WTC11 (cell line): ENCODE results near the gene PUS7L. TPM values are rescaled to one million over a fixed set of nuclear protein-coding genes. Genes with fewer than 3 reads are reported as not detected.

Experiments used
- ATAC-seq: fragments of 200-7000 bp; cut with Tn5 transposase; 2 replicates; pipeline ENCODE4 v1.10.0; 2021; ENCODE audit warnings: mild to moderate bottlenecking, moderate library complexity
- CTCF ChIA-PET: fragments of 300-600 bp; sonication (Branson Sonifier 250); formaldehyde crosslinking; loops from one replicate; lab custom pipeline; 2021; ENCODE audit warnings: antibody characterized with exemption; lab: Charles Lee
- POLR2A ChIA-PET: fragments of 350-600 bp; sonication (Branson Sonifier 250); formaldehyde crosslinking; loops from one replicate; lab custom pipeline; 2021; ENCODE audit warnings: antibody characterized with exemption; lab: Charles Lee
- DNase-seq: peaks from one replicate; pipeline ENCODE4 v3.0.0; 2021; ENCODE audit warnings: low spot score
- H3K27ac Mint-ChIP-seq: 2 replicates; pipeline ENCODE4 v1.8.0; 2021; ENCODE audit warnings: mixed read lengths
- H3K27me3 Mint-ChIP-seq: 2 replicates; pipeline ENCODE4 v1.8.0; 2021; ENCODE audit warnings: low read depth, mild to moderate bottlenecking, moderate library complexity, mixed read lengths
- H3K36me3 Mint-ChIP-seq: 2 replicates; pipeline ENCODE4 v1.8.0; 2021; ENCODE audit warnings: mixed read lengths
- H3K4me1 Mint-ChIP-seq: 2 replicates; pipeline ENCODE4 v1.8.0; 2022; ENCODE audit warnings: mixed read lengths
- H3K4me3 Mint-ChIP-seq: 2 replicates; pipeline ENCODE4 v1.8.0; 2021; ENCODE audit warnings: mild to moderate bottlenecking, moderate library complexity, mixed read lengths
- H3K9me3 Mint-ChIP-seq: 2 replicates; pipeline ENCODE4 v1.8.0; 2021; ENCODE audit warnings: mixed read lengths
- GABPB1 ChIP-seq: sonication (generic); formaldehyde crosslinking; IDR thresholded peaks from 2 replicates; pipeline ENCODE4 v1.8.1; 2023; ENCODE audit warnings: mild to moderate bottlenecking, missing genetic modification reagents
- JAZF1 ChIP-seq: fragments of 250-450 bp; sonication (Bioruptor Pico); IDR thresholded peaks from 2 replicates; pipeline ENCODE4 v1.9.0; 2021; ENCODE audit warnings: moderate library complexity, mild to moderate bottlenecking, inconsistent platforms
- JUN ChIP-seq: sonication (generic); formaldehyde crosslinking; IDR thresholded peaks from 2 replicates; pipeline ENCODE4 v1.8.0; 2023; ENCODE audit warnings: mild to moderate bottlenecking, missing genetic modification reagents
- MXD4 ChIP-seq: fragments of 250-450 bp; sonication (Bioruptor Pico); IDR thresholded peaks from 2 replicates; pipeline ENCODE4 v1.8.0; 2021; ENCODE audit warnings: mild to moderate bottlenecking, moderate library complexity, borderline replicate concordance
- OVOL2 ChIP-seq: fragments of 250-450 bp; sonication (Bioruptor Pico); IDR thresholded peaks from 2 replicates; pipeline ENCODE4 v1.9.0; 2021; ENCODE audit warnings: mild to moderate bottlenecking, borderline replicate concordance
- RELA ChIP-seq: sonication (generic); formaldehyde crosslinking; IDR thresholded peaks from 2 replicates; pipeline ENCODE4 v1.8.1; 2022; ENCODE audit warnings: missing genetic modification reagents, mild to moderate bottlenecking, borderline replicate concordance
- TP53 ChIP-seq: sonication (generic); formaldehyde crosslinking; IDR thresholded peaks from 2 replicates; pipeline ENCODE4 v1.8.1; 2023; ENCODE audit warnings: mild to moderate bottlenecking, missing genetic modification reagents
- ZBTB21 ChIP-seq: sonication (generic); formaldehyde crosslinking; IDR thresholded peaks from 2 replicates; pipeline ENCODE4 v1.8.1; 2023; ENCODE audit warnings: mild to moderate bottlenecking, missing genetic modification reagents, borderline replicate concordance
- ZNF138 ChIP-seq: sonication (generic); formaldehyde crosslinking; conservative IDR thresholded peaks from 2 replicates; pipeline ENCODE4 v1.8.1; 2022; ENCODE audit warnings: mild to moderate bottlenecking, moderate library complexity, missing genetic modification reagents
- ZNF219 ChIP-seq: sonication (generic); formaldehyde crosslinking; IDR thresholded peaks from 2 replicates; pipeline ENCODE4 v1.8.0; 2023; ENCODE audit warnings: missing genetic modification reagents, mild to moderate bottlenecking, borderline replicate concordance
- ZNF232 ChIP-seq: sonication (generic); formaldehyde crosslinking; IDR thresholded peaks from 2 replicates; pipeline ENCODE4 v1.8.0; 2022; ENCODE audit warnings: mild to moderate bottlenecking, missing genetic modification reagents
- ZNF317 ChIP-seq: sonication (generic); formaldehyde crosslinking; IDR thresholded peaks from 2 replicates; pipeline ENCODE4 v1.8.1; 2023; ENCODE audit warnings: low read depth, mild to moderate bottlenecking, moderate library complexity, missing genetic modification reagents, borderline replicate concordance
- total RNA-seq: library from RNA; stranded (reverse); gene quantifications from 3 replicates; pipeline ENCODE4 v1.2.3, GENCODE V29; 2021
- TF ChIP-seq, protein P1 (sequence below): sonication (generic); formaldehyde crosslinking; IDR thresholded peaks from 2 replicates; pipeline ENCODE4 v1.8.1; 2023; ENCODE audit warnings: mild to moderate bottlenecking, missing genetic modification reagents, moderate library complexity
- TF ChIP-seq, protein P2 (sequence below): sonication (generic); formaldehyde crosslinking; IDR thresholded peaks from 2 replicates; pipeline ENCODE4 v1.8.1; 2022; ENCODE audit warnings: low read depth, missing genetic modification reagents, borderline replicate concordance
- TF ChIP-seq, protein P3 (sequence below): fragments of 250-450 bp; sonication (Bioruptor Pico); IDR thresholded peaks from 2 replicates; pipeline ENCODE4 v1.9.0; 2021; ENCODE audit warnings: moderate library complexity, mild to moderate bottlenecking, inconsistent platforms, borderline replicate concordance
- TF ChIP-seq, protein P4 (sequence below): sonication (generic); formaldehyde crosslinking; IDR thresholded peaks from 2 replicates; pipeline ENCODE4 v1.8.0; 2022; ENCODE audit warnings: mild to moderate bottlenecking, missing genetic modification reagents
- TF ChIP-seq, protein P5 (sequence below): sonication (generic); formaldehyde crosslinking; conservative IDR thresholded peaks from 2 replicates; pipeline ENCODE4 v1.8.1; 2023; ENCODE audit warnings: mild to moderate bottlenecking, low read depth, missing genetic modification reagents, moderate library complexity
- TF ChIP-seq, protein P6 (sequence below): sonication (generic); formaldehyde crosslinking; IDR thresholded peaks from 2 replicates; pipeline ENCODE4 v1.8.0; 2022; ENCODE audit warnings: missing genetic modification reagents
- TF ChIP-seq, protein P7 (sequence below): sonication (generic); formaldehyde crosslinking; IDR thresholded peaks from 2 replicates; pipeline ENCODE4 v1.8.0; 2022; ENCODE audit warnings: mild to moderate bottlenecking, missing genetic modification reagents
- TF ChIP-seq, protein P8 (sequence below): sonication (generic); formaldehyde crosslinking; IDR thresholded peaks from 2 replicates; pipeline ENCODE4 v1.8.0; 2022; ENCODE audit warnings: mild to moderate bottlenecking, missing genetic modification reagents

PUS7L gene
- total RNA-seq, 1 experiment from 2014 or later, result 20.7 TPM

DNA sequence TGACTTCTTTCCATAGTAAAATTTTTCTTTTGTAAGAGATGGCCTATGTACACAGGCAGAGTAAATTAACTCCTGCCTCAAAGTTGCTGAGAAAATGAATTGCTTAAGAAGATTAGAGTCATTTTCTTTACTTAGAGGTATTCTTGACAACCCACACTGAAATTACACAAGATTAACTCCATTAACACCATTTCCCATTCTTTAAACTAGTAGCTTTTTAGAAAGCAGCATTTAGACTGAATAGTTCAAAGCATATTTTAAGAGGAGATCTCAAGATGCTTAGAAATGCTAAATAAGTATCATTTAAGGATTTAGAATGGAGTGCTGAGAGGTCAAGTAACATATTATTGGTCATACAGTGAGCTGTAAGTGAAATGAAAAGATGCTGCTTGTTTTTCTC, 35.5 kb downstream of the PUS7L start:
- no peak overlapping the region for H3K4me3 Mint-ChIP-seq
- ChIA-PET POLR2A (no interaction called here), CTCF (no interaction called here)

More for the DNA sequence above, 35.5 kb downstream of the PUS7L start:
- peaks cover 15% of the 10 kb centered on the region for H3K4me1 Mint-ChIP-seq
- no peaks in the 10 kb centered on the region; the same call in 1 of the 2 replicates for H3K36me3 Mint-ChIP-seq
- H3K9me3 Mint-ChIP-seq, result no peaks in the 10 kb centered on the region
- no peak overlapping the region for H3K27ac Mint-ChIP-seq
- ATAC-seq (no peak), DNase-seq (no peak)
- H3K27me3 Mint-ChIP-seq, result no peaks in the 10 kb centered on the region
- TF ChIP-seq, protein P1, sequence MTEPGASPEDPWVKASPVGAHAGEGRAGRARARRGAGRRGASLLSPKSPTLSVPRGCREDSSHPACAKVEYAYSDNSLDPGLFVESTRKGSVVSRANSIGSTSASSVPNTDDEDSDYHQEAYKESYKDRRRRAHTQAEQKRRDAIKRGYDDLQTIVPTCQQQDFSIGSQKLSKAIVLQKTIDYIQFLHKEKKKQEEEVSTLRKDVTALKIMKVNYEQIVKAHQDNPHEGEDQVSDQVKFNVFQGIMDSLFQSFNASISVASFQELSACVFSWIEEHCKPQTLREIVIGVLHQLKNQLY (CRISPR knock-in tag), result no peak
- TF ChIP-seq, protein P2, sequence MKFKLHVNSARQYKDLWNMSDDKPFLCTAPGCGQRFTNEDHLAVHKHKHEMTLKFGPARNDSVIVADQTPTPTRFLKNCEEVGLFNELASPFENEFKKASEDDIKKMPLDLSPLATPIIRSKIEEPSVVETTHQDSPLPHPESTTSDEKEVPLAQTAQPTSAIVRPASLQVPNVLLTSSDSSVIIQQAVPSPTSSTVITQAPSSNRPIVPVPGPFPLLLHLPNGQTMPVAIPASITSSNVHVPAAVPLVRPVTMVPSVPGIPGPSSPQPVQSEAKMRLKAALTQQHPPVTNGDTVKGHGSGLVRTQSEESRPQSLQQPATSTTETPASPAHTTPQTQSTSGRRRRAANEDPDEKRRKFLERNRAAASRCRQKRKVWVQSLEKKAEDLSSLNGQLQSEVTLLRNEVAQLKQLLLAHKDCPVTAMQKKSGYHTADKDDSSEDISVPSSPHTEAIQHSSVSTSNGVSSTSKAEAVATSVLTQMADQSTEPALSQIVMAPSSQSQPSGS (CRISPR knock-in tag), result no peak
- TF ChIP-seq, protein P3, sequence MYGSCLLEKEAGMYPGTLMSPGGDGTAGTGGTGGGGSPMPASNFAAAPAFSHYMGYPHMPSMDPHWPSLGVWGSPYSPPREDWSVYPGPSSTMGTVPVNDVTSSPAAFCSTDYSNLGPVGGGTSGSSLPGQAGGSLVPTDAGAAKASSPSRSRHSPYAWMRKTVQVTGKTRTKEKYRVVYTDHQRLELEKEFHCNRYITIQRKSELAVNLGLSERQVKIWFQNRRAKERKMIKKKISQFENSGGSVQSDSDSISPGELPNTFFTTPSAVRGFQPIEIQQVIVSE, result no peak
- TF ChIP-seq OVOL2 (no peak), JAZF1 (CRISPR knock-in tag) (no peak), ZBTB21 (no peak), ZNF232 (CRISPR knock-in tag) (no peak), TP53 (CRISPR knock-in tag) (no peak), ZNF219 (CRISPR knock-in tag) (no peak), RELA (CRISPR knock-in tag) (no peak), MXD4 (CRISPR knock-in tag) (no peak), GABPB1 (CRISPR knock-in tag) (no peak), ZNF317 (CRISPR knock-in tag) (no peak), JUN (no peak), ZNF138 (CRISPR knock-in tag) (no peak)
- TF ChIP-seq, protein P4, sequence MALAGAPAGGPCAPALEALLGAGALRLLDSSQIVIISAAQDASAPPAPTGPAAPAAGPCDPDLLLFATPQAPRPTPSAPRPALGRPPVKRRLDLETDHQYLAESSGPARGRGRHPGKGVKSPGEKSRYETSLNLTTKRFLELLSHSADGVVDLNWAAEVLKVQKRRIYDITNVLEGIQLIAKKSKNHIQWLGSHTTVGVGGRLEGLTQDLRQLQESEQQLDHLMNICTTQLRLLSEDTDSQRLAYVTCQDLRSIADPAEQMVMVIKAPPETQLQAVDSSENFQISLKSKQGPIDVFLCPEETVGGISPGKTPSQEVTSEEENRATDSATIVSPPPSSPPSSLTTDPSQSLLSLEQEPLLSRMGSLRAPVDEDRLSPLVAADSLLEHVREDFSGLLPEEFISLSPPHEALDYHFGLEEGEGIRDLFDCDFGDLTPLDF (CRISPR knock-in tag), result no peak
- TF ChIP-seq, protein P5, sequence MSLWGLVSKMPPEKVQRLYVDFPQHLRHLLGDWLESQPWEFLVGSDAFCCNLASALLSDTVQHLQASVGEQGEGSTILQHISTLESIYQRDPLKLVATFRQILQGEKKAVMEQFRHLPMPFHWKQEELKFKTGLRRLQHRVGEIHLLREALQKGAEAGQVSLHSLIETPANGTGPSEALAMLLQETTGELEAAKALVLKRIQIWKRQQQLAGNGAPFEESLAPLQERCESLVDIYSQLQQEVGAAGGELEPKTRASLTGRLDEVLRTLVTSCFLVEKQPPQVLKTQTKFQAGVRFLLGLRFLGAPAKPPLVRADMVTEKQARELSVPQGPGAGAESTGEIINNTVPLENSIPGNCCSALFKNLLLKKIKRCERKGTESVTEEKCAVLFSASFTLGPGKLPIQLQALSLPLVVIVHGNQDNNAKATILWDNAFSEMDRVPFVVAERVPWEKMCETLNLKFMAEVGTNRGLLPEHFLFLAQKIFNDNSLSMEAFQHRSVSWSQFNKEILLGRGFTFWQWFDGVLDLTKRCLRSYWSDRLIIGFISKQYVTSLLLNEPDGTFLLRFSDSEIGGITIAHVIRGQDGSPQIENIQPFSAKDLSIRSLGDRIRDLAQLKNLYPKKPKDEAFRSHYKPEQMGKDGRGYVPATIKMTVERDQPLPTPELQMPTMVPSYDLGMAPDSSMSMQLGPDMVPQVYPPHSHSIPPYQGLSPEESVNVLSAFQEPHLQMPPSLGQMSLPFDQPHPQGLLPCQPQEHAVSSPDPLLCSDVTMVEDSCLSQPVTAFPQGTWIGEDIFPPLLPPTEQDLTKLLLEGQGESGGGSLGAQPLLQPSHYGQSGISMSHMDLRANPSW (CRISPR knock-in tag), result no peak
- TF ChIP-seq, protein P6, sequence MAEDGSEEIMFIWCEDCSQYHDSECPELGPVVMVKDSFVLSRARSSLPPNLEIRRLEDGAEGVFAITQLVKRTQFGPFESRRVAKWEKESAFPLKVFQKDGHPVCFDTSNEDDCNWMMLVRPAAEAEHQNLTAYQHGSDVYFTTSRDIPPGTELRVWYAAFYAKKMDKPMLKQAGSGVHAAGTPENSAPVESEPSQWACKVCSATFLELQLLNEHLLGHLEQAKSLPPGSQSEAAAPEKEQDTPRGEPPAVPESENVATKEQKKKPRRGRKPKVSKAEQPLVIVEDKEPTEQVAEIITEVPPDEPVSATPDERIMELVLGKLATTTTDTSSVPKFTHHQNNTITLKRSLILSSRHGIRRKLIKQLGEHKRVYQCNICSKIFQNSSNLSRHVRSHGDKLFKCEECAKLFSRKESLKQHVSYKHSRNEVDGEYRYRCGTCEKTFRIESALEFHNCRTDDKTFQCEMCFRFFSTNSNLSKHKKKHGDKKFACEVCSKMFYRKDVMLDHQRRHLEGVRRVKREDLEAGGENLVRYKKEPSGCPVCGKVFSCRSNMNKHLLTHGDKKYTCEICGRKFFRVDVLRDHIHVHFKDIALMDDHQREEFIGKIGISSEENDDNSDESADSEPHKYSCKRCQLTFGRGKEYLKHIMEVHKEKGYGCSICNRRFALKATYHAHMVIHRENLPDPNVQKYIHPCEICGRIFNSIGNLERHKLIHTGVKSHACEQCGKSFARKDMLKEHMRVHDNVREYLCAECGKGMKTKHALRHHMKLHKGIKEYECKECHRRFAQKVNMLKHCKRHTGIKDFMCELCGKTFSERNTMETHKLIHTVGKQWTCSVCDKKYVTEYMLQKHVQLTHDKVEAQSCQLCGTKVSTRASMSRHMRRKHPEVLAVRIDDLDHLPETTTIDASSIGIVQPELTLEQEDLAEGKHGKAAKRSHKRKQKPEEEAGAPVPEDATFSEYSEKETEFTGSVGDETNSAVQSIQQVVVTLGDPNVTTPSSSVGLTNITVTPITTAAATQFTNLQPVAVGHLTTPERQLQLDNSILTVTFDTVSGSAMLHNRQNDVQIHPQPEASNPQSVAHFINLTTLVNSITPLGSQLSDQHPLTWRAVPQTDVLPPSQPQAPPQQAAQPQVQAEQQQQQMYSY (CRISPR knock-in tag), result no peak
- TF ChIP-seq, protein P7, sequence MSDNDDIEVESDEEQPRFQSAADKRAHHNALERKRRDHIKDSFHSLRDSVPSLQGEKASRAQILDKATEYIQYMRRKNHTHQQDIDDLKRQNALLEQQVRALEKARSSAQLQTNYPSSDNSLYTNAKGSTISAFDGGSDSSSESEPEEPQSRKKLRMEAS (CRISPR knock-in tag), result no peak
- TF ChIP-seq, protein P8, sequence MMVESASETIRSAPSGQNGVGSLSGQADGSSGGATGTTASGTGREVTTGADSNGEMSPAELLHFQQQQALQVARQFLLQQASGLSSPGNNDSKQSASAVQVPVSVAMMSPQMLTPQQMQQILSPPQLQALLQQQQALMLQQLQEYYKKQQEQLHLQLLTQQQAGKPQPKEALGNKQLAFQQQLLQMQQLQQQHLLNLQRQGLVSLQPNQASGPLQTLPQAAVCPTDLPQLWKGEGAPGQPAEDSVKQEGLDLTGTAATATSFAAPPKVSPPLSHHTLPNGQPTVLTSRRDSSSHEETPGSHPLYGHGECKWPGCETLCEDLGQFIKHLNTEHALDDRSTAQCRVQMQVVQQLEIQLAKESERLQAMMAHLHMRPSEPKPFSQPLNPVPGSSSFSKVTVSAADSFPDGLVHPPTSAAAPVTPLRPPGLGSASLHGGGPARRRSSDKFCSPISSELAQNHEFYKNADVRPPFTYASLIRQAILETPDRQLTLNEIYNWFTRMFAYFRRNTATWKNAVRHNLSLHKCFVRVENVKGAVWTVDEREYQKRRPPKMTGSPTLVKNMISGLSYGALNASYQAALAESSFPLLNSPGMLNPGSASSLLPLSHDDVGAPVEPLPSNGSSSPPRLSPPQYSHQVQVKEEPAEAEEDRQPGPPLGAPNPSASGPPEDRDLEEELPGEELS, result no peak
